Activated CD4-positive, alpha-beta T cell treated with anti-CD3 and anti-CD28 coated beads, Interleukin-2, amount 50 U/mL, for 1 hour (primary cell): ENCODE results near the gene TOMM22.
A peak's percentile ranks its signal among the peaks of the same experiment; 100 is the strongest.

Experiments used
- DNase-seq: peaks from one replicate; pipeline ENCODE4 v3.0.0-alpha.2; 2020

Gene TOMM22

GRCh38 chr22:38696606-38697424 is 15.1 kb downstream of the TOMM22 start:
- DNase-seq = peak; percentile 20

- DNase-seq = no peak
These were observed 15.8 kb downstream of the TOMM22 start for GRCh38 chr22:38697425-38698089.

DNA sequence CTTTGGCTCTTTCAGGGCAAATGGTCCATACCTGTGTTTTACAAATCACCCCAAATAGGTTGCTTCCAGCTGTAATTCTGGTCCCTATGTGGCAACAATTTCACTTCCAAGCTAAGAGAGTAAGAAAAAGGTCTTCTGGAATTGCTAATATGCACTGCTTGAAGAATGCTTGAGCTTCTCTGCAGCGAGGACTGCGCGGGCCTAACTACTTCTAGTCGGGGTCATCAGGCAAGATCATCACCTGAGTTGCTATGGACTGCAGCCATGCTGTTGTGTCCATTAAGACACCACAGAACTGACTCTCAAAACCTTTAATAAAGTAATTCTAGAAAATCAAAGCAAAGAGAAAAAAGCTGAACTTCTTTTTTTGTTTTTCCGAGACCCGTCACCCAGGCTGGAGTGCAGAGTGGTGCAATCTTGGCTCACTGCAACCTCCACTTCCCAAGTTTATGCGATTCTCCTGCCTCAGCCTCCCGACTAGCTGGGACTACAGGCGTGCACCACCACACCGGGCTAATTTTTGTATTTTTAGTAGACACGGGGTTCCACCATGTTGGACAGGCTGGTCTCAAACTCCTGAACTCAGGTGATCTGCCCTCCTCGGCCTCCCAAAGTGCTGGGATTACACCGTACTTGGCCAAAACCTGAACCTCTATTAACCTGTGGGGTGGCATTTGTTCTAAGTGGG is 16.8 kb downstream of the TOMM22 start:
- no peak for DNase-seq

DNA sequence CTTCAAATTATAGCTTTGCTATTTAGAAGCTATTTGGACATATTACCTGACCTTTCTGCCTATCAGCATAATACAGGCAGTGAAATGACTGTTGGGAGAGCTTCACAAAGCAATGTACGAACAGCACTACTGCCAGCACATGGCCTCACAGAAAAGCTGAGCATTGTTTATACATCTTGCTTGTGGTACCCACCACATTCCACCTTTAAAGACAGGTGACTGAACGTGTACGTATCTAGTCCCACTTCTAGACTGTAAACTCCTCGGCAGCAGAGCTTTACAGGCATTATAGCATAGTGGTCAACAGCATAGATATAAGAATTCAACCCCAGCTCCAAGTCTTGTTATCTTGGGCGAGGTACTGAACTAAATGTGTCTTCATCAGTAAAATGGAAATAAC is 17.4 kb downstream of the TOMM22 start:
- DNase-seq = no peak

DNA sequence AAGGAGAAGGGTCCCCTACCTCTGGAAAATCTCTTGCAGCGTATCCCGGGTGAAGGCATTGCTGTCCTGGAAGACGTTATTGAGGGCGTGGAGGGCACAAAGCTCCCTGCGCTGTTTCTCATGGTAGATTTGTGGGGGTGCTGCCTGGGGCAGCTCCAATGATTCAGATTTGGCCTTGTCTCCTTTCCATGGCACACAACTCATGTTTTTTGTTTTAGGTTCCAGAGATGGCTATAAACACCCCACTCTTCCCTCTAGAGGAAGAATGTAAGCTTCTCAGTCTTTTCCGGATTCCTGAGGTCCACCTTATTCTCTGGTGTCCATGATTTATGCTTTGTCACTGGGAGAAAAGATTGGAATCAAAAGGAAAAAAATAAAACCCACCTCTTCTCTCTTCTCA is 18.0 kb downstream of the TOMM22 start:
- DNase-seq = no peak

GRCh38 chr22:38700270-38700788 is 18.6 kb downstream of the TOMM22 start:
- DNase-seq = no peak

- DNase-seq = peak; percentile 99
These were observed 19.3 kb downstream of the TOMM22 start, which contains the start of gene JOSD1 for GRCh38 chr22:38700789-38701628. TSS of gene JOSD1 (minus strand) at chr22:38700943. CDS start at chr22:38699987, 956 bp downstream.

GRCh38 chr22:38704654-38705234 is 23.0 kb downstream of the TOMM22 start:
- DNase-seq = no peak

DNA sequence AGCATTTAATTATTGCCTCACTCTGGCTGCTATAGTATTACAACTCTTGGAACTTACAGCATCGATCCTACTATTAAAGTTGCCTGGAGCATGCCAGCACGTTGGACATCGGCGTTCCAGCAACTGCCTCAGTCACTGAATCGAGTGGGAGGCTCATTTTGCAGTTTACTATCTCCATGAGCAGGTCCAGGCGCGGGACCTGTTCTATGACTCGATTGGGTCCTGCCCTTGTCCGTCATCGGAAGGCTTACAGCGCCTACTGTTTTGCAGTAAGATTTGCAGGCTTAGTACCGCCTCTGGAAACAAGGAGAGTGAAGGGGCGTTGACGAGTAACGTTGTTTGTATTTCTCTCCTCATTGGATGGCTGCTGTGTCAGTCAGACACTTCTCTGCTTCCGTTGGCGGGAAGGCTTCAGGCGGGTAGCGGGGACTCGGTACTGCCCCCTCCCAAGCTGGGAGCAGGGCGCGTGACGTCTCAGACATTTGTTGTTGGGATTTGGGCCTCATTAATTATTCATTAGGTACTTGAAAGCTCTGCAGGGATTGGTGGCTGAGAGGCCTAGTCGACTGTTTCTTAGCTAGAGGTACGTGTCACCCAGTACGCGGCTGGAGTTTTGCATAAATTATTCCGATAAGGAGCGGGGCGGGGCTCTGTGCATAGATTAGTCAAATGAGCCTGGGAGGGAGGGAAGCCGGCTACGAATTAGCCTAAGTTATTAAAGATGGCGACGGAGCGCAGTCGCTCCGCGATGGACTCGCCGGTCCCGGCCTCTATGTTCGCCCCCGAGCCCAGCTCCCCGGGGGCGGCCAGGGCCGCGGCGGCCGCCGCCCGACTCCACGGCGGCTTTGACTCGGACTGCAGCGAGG is 23.7 kb downstream of the TOMM22 start, which contains the start of gene GTPBP1:
GTPBP1 (plus strand) TSS at position 710 of the 866 bp plus-strand sequence; CDS start at position 722, 12 bp downstream.
- DNase-seq = peak; percentile 93

- peak; percentile 19 for DNase-seq
These were observed 24.5 kb downstream of the TOMM22 start for GRCh38 chr22:38706101-38706900.

- DNase-seq = no peak
These were observed 25.1 kb downstream of the TOMM22 start for GRCh38 chr22:38706901-38707195.

GRCh38 chr22:38707346-38707745 is 25.6 kb downstream of the TOMM22 start:
- no peak for DNase-seq

DNA sequence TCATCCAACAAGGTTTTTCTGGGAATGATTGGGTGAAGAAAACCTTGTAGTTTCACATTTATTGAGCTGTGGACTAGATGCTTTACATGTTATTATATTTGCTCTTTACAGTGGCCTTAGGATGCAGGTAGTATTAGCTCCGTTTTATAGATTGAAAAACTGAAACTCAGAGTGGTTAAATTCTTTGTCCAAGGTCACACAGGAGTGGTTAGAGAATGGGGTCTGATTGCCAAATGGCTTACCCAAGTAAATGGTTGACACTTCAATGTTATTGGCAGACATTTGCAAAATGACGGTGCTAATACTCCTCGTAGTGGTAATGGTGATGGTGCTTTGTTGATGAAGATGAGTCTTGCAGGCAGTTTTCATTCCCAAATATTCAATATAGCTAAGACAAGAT is 26.2 kb downstream of the TOMM22 start:
- no peak for DNase-seq

- no peak for DNase-seq
These were observed 27.5 kb downstream of the TOMM22 start for GRCh38 chr22:38709306-38709705.

DNA sequence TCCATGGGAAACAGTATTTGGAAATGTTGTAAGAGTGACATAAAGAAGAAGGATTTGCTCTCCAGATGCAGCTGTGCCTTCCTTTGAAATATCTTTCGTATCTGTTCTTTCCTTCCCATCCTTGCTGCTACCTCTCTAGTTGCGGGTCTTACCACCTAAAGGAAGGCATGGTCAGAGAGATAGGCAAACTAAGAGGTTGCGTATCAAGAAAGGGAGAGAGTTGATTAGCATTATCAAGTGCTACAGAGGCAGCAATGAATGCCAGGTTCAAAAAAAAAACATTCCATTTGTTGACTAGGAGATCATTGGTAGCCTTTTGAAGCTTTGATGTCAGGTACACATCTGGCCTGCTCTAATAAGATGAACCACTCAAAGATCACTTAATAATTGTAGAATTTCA is 28.6 kb downstream of the TOMM22 start:
- DNase-seq = no peak

- no peak for DNase-seq
These were observed 29.1 kb downstream of the TOMM22 start for GRCh38 chr22:38710866-38711265.

- DNase-seq = no peak
These were observed 30.9 kb downstream of the TOMM22 start for GRCh38 chr22:38712486-38713207.

DNA sequence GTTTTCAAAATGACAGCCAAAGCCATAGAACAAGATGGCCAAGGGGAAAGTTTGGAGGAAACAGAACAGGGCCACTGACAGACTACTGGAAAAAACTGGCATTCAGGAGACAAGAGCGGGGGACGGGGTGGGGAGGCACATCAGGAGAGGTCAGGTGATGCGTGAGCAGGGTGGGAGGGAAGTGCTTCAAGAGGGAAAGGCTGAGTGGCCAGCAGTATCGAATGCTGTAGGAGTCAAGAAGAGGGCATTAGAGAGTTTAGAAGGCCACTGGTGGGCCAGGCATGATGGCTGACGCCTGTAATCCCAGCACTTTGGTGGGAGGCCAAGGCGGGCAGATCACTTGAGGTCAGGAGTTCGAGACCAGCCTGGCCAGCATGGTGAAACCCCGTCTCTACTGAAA is 32.2 kb downstream of the TOMM22 start:
- no peak for DNase-seq

DNA sequence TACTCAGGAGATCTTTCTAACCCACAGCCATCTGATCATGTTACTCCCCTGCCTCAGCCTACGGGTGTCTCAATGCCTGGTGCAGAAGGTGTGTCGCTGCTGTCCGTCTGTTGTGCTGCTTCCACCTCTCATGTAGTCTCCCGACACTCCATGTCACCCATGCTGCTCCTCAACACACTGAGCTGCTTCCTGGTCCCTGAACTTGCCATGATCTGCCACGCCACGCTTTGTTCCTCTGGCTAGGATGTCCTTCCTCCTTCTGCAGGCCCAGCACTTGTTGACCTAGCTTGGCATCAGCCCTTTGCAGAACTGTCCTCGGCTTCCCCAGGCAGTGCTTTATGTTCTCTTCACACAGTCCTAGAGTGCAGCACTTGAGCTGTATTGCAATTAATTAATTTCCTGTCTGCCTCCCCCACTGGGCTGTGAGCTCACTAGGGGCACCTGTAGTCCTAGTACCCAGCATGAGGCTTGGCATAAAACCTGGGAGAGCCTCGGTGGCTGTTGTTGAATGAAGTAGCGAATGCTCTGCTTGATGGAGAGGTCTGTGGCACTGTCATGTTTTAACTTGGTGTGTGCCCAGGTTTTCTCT is 33.5 kb downstream of the TOMM22 start:
- DNase-seq = no peak
